LNCAP (cell line): ENCODE data around the gene NAT8L.

Experiments used
- CTCF ChIP-seq: fragments of 450-650 bp; IDR thresholded peaks from 2 replicates; pipeline ENCODE4 v1.5.1; 2017; ENCODE audit warnings: mild to moderate bottlenecking

The NAT8L gene

DNA sequence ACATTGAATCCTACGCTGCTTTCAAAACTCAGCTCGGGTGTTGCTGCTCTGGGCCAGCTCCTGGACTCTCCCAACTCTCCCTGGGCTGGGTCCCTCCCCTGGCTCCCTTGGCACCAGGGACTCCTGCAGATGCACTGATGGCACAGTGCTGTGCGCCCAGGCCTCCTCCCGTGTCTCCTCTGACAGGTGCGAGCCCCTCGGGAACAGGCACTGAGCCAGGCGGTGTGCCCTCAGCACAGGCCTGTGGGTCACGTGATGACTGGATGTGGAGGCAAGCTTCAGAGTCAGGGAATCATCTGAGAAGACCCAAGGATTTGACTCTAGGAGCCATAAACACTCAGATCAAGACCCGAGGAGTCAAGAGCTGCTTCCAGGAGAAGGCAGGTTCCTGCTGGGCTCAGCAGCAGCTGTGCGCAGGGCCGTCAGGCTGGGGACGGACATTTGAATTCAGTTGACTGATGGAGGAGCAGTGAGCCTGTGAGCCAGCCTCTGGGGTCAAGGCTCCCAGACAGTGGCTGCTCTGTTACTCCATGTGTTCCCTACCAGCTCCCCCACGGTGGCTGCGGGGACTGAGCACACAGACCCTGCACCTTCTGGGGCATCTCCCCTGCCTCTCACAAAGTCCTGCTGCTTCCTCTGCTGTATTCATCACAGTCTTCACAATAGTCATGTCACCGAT, 33.0 kb downstream of the NAT8L start:
- no peak for TF ChIP-seq CTCF

DNA sequence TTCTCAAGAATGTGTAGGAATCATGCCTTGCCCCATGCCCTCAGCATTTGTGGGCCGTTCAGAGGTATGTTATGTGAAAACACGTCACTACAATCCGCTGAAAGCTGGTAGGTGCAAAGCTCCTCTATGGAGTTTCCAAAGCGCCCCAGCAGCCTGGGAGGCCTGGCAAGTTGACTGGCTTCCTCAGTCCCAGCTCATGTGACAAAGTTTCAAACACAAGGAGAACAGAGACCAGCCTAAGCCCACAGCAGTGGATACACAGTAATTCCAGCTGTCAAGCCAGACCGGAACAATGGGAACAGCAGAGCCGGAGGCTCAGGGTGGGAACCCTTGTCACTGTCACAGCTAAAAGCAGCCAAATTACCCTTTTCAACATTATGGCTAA, 33.5 kb downstream of the NAT8L start:
- TF ChIP-seq CTCF: no peak

GRCh38 chr4:2093265-2093664, 34.1 kb downstream of the NAT8L start:
- no peak for TF ChIP-seq CTCF

DNA sequence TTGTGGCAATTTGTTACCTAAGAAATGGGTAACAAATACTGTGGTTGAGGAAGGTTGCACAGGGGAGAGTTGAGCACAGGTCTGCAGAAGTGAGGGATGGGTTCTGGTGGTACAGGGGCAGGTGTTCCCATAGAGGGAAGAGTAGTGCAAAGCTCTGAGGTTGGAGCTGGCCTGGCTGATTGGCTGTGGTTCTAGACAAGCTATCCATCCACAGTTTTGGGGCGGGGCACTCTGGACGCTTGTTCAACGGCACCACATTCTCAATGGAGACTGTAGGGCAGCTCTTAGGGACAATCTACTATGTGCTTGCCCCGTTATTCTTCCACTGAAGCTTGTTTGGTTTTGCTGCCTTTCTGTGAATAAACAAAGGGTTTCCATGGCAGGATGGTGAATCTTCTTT, 35.4 kb downstream of the NAT8L start:
- no peak for TF ChIP-seq CTCF

GRCh38 chr4:2095236-2096072, 36.3 kb downstream of the NAT8L start:
- no peak for TF ChIP-seq CTCF

- TF ChIP-seq CTCF: no peak
These were observed 37.0 kb downstream of the NAT8L start for GRCh38 chr4:2096073-2096609.

GRCh38 chr4:2101346-2102044, 42.4 kb downstream of the NAT8L start:
- no peak for TF ChIP-seq CTCF
